Ovary (tissue), 9 donors: ENCODE measurements around the gene SLC27A6. TPM values are rescaled to one million over a fixed set of nuclear protein-coding genes. Genes with fewer than 3 reads are reported as not detected.
"Not testable (repeated sequence)": the region's sequence is repeated elsewhere in the genome, so short reads cannot be mapped to it uniquely, and the experiment has no call there.

ENCODE experiments used
- DNase-seq, 5 donors: peaks; one replicate each; pipeline ENCODE4 v3.0.0-alpha.2; 2019 to 2020
- H3K27ac ChIP-seq, 2 donors: fragments of 200-600 bp; one replicate each; pipeline versions ENCODE4 v1.5.1 to v1.8.0; 2019 to 2022
- H3K27me3 ChIP-seq: fragments of 200-600 bp; one replicate; pipeline ENCODE4 v1.8.0; 2022
- H3K36me3 ChIP-seq: fragments of 200-600 bp; sonication (generic); one replicate; pipeline ENCODE4 v1.5.1; 2019
- H3K4me1 ChIP-seq: one replicate; pipeline ENCODE4 v1.8.1; 2013; ENCODE audit warnings: mild to moderate bottlenecking, moderate library complexity; ENCODE audit not compliant: insufficient read depth
- H3K4me3 ChIP-seq: fragments of 200-600 bp; sonication (generic); one replicate; pipeline ENCODE4 v1.5.1; 2017
- H3K9me3 ChIP-seq, 2 donors: fragments of 200-600 bp in 1 of 2; sonication (generic) in 1 of 2; one replicate each; pipeline versions ENCODE4 v1.5.1 to v1.8.1; 2013 to 2019; ENCODE audit warnings: mild to moderate bottlenecking in 1 of 2, moderate library complexity in 1 of 2
- CTCF ChIP-seq, 3 donors: fragments of 450-650 bp in 2 of 3; fragments of 200-600 bp in 1 of 3; IDR thresholded peaks; one replicate each; pipeline versions ENCODE4 v1.5.1 to v1.8.0; 2016 to 2022; ENCODE audit warnings: antibody characterized with exemption in 3 of 3, mild to moderate bottlenecking in 1 of 3
- EP300 ChIP-seq: sonication (generic); formaldehyde crosslinking; IDR thresholded peaks from one replicate; pipeline ENCODE4 v1.6.1; 2017; ENCODE audit warnings: antibody characterized with exemption
- POLR2A ChIP-seq: fragments of 450-650 bp; IDR thresholded peaks from one replicate; pipeline ENCODE4 v1.6.1; 2017; ENCODE audit warnings: antibody characterized with exemption, mild to moderate bottlenecking, moderate library complexity
- WGBS, 3 donors: extraction: QIAGEN DNeasy Blood & Tissue Kit in 1 of 3; methylation state at CpG; one replicate each; pipeline versions ENCODE4 v1.1.5 to v1.1.7; 2013 to 2017; 5-methylcytosine and 5-hydroxymethylcytosine counted together
- intact Hi-C, 4 donors: fragments of 100-400 bp; cut with DNase I; formaldehyde crosslinking; loops; one replicate each; pipeline versions ENCODE4 v1.11.0 to v1.15.1; 2022 to 2023
- polyA plus RNA-seq, 2 donors: library from polyadenylated mRNA; stranded (reverse); fragments of 200-250 nt in 1 of 2; fragments of 350-450 nt in 1 of 2; fragmentation: Illumina TruSeq in 1 of 2; extraction: RNeasy Lipid Tissue Mini Kit (QIAGEN cat#74804) in 1 of 2; gene quantifications; one replicate each; pipeline ENCODE4 v1.2.3, GENCODE V29; 2013 to 2014
- total RNA-seq, 7 donors: library from RNA; depleted of rRNA in 2 of 7; stranded (reverse); fragments of >200 nt in 2 of 7; fragmentation: NEBNext Ultra II Directional in 3 of 7; extraction: Animal tissue kit (Norgen Biotek cat#: 25700) in 3 of 7; gene quantifications; one replicate each; pipeline versions ENCODE4 v1.1.0 to v1.2.4, GENCODE V29; 2016 to 2023
- donor health status: DM: no; HTN: no; CAD: no; lungs with moderate emphysema.
- donor health status: DM: no; HTN: no; CAD: no.
- donor health status: Bipolar disorder and iron deficiency.
- donor health status: DM: yes; HTN: yes; CAD: no.
- donor health status: DM: no; HTN: no; CAD: no.
- donor health status: DM: yes; HTN: yes; CAD: no.

Gene SLC27A6
- total and polyA plus RNA-seq, 9 donors, result 4.8 to 22.2 (median 7.2) TPM

GRCh38 chr5:128925973-128926372 is 39.3 kb upstream of the SLC27A6 start:
- intact Hi-C loops, result no loop called here

GRCh38 chr5:128927644-128928043 is 37.6 kb upstream of the SLC27A6 start:
- no peak overlapping the region for H3K4me3 ChIP-seq
- TF ChIP-seq EP300, result no peak
- TF ChIP-seq CTCF (IDR thresholded peaks at IDR 0.05), result no peak
- TF ChIP-seq POLR2A, result no peak
- no peak for DNase-seq
- intact Hi-C loops, result no loop called here
- H3K27ac ChIP-seq, result no peak overlapping the region
- H3K27me3 ChIP-seq, result no peaks in the 10 kb centered on the region
- no peaks in the 10 kb centered on the region for H3K9me3 ChIP-seq
- peaks cover 4% of the 10 kb centered on the region for H3K4me1 ChIP-seq
- WGBS, 3 donors, result 59 to 88% (median 60%) methylated on average over 3 of the region's 3 CpGs
- no peaks in the 10 kb centered on the region for H3K36me3 ChIP-seq

More at GRCh38 chr5:128925973-128926372, 39.3 kb upstream of the SLC27A6 start:
- WGBS, 3 donors, result 71 to 83% (median 83%) methylated on average over 4 of the region's 4 CpGs
- TF ChIP-seq CTCF (IDR thresholded peaks at IDR 0.05) (no peak), EP300 (no peak), POLR2A (no peak)
- H3K27me3 ChIP-seq, result no peaks in the 10 kb centered on the region
- no peak overlapping the region for H3K27ac ChIP-seq
- H3K9me3 ChIP-seq, result no peaks in the 10 kb centered on the region
- no peaks in the 10 kb centered on the region for H3K4me1 ChIP-seq
- H3K4me3 ChIP-seq, result no peak overlapping the region
- DNase-seq, result no peak
- H3K36me3 ChIP-seq, result no peaks in the 10 kb centered on the region

GRCh38 chr5:128932232-128932631 is 33.1 kb upstream of the SLC27A6 start:
- intact Hi-C loops, result loop anchor here in 1 of 4 donors (5.0 kb wide), 1 partner anchor 195 kb away; no protein-coding TSS in a partner anchor
- 45 to 67% (median 67%) methylated on average over 4 of the region's 4 CpGs for WGBS, 3 donors
- not testable (repeated sequence) for H3K4me3 ChIP-seq, H3K4me1 ChIP-seq, H3K9me3 ChIP-seq, H3K27me3 ChIP-seq, DNase-seq, H3K36me3 ChIP-seq, H3K27ac ChIP-seq

GRCh38 chr5:128943100-128943499 is 22.2 kb upstream of the SLC27A6 start:
- H3K9me3 ChIP-seq, H3K4me1 ChIP-seq, H3K36me3 ChIP-seq, H3K4me3 ChIP-seq, intact Hi-C loops, DNase-seq, H3K27me3 ChIP-seq, H3K27ac ChIP-seq: not testable (repeated sequence)
- 87 to 98% (median 94%) methylated on average over 7 to 8 of the region's 9 CpGs for WGBS, 3 donors

GRCh38 chr5:128949847-128950546 is 15.3 kb upstream of the SLC27A6 start:
- intact Hi-C loops, result no loop called here

GRCh38 chr5:128951301-128951700 is 14.0 kb upstream of the SLC27A6 start:
- H3K4me1 ChIP-seq, intact Hi-C loops, H3K27me3 ChIP-seq, H3K9me3 ChIP-seq, H3K36me3 ChIP-seq, H3K4me3 ChIP-seq, DNase-seq, H3K27ac ChIP-seq: not testable (repeated sequence)
- 77 to 97% (median 88%) methylated on average over 6 of the region's 6 CpGs for WGBS, 3 donors

More at GRCh38 chr5:128949847-128950546, 15.3 kb upstream of the SLC27A6 start:
- H3K9me3 ChIP-seq, result no peaks in the 10 kb centered on the region
- no peaks in the 10 kb centered on the region for H3K36me3 ChIP-seq
- TF ChIP-seq POLR2A (no peak), EP300 (no peak), CTCF (IDR thresholded peaks at IDR 0.05) (no peak)
- H3K4me1 ChIP-seq, result no peaks in the 10 kb centered on the region
- no peaks in the 10 kb centered on the region for H3K27me3 ChIP-seq
- H3K27ac ChIP-seq, result no peak overlapping the region
- 82 to 87% (median 86%) methylated on average over 3 of the region's 3 CpGs for WGBS, 3 donors
- no peak overlapping the region for H3K4me3 ChIP-seq
- no peak for DNase-seq
